ENCODE measurements around the gene TBCD.

Gene TBCD

GRCh38 chr17:82915010-82915756, 163.3 kb downstream of the TBCD start:
- Histone ChIP-seq H3K36me3 (ENCODE audit: insufficient read depth, low read length) (peaks cover 51% of the 10 kb centered on the region), H3K27me3 (ENCODE audit: insufficient read depth, low read length) (no peaks in the 10 kb centered on the region), H3K9me3 (ENCODE audit: insufficient read depth, low read depth, low read length) (no peaks in the 10 kb centered on the region), H3K27ac (ENCODE audit: low read depth, low read length) (no peak overlapping the region), H3K4me3 (ENCODE audit: low read length) (no peak overlapping the region), H3K4me1 (ENCODE audit: insufficient read depth, low read length) (no peaks in the 10 kb centered on the region), H3K9ac (ENCODE audit: low read depth, low read length) (no peak overlapping the region)
- 94% methylated on average over 32 of the region's 32 CpGs for WGBS

GRCh38 chr17:82915757-82916027, 163.8 kb downstream of the TBCD start:
- no peak overlapping the region for H3K9ac ChIP-seq (ENCODE audit: low read depth, low read length)

GRCh38 chr17:82917699-82918345, 166.0 kb downstream of the TBCD start:
- Histone ChIP-seq H3K36me3 (ENCODE audit: insufficient read depth, low read length) (peaks cover 48% of the 10 kb centered on the region), H3K4me1 (ENCODE audit: insufficient read depth, low read length) (no peaks in the 10 kb centered on the region), H3K27me3 (ENCODE audit: insufficient read depth, low read length) (no peaks in the 10 kb centered on the region), H3K9ac (ENCODE audit: low read depth, low read length) (no peak overlapping the region), H3K4me3 (ENCODE audit: low read length) (no peak overlapping the region), H3K9me3 (ENCODE audit: insufficient read depth, low read depth, low read length) (no peaks in the 10 kb centered on the region), H3K27ac (ENCODE audit: low read depth, low read length) (no peak overlapping the region)
- whole genome bisulfite sequencing: 89% methylated on average over 19 of the region's 19 CpGs

More at GRCh38 chr17:82915757-82916027, 163.8 kb downstream of the TBCD start:
- 94% methylated on average over 11 of the region's 11 CpGs for WGBS
- Histone ChIP-seq H3K27ac (ENCODE audit: low read depth, low read length) (no peak overlapping the region), H3K36me3 (ENCODE audit: insufficient read depth, low read length) (peaks cover 51% of the 10 kb centered on the region), H3K9me3 (ENCODE audit: insufficient read depth, low read depth, low read length) (no peaks in the 10 kb centered on the region), H3K4me1 (ENCODE audit: insufficient read depth, low read length) (no peaks in the 10 kb centered on the region), H3K4me3 (ENCODE audit: low read length) (no peak overlapping the region), H3K27me3 (ENCODE audit: insufficient read depth, low read length) (no peaks in the 10 kb centered on the region)

GRCh38 chr17:82918508-82918907, 166.6 kb downstream of the TBCD start:
- H3K9me3 ChIP-seq (ENCODE audit: insufficient read depth, low read depth, low read length): no peaks in the 10 kb centered on the region
- no peak overlapping the region for H3K9ac ChIP-seq (ENCODE audit: low read depth, low read length)
- no peaks in the 10 kb centered on the region for H3K27me3 ChIP-seq (ENCODE audit: insufficient read depth, low read length)
- WGBS: 97% methylated on average over 19 of the region's 19 CpGs
- no peak overlapping the region for H3K4me3 ChIP-seq (ENCODE audit: low read length)
- H3K27ac ChIP-seq (ENCODE audit: low read depth, low read length): no peak overlapping the region
- no peaks in the 10 kb centered on the region for H3K4me1 ChIP-seq (ENCODE audit: insufficient read depth, low read length)
- H3K36me3 ChIP-seq (ENCODE audit: insufficient read depth, low read length): peaks cover 47% of the 10 kb centered on the region

GRCh38 chr17:82920150-82920549, 168.3 kb downstream of the TBCD start:
- no peak overlapping the region for H3K9ac ChIP-seq (ENCODE audit: low read depth, low read length)
- 94% methylated on average over 15 of the region's 15 CpGs for WGBS
- H3K36me3 ChIP-seq (ENCODE audit: insufficient read depth, low read length): peaks cover 62% of the 10 kb centered on the region
- no peaks in the 10 kb centered on the region for H3K4me1 ChIP-seq (ENCODE audit: insufficient read depth, low read length)
- H3K4me3 ChIP-seq (ENCODE audit: low read length): no peak overlapping the region
- H3K27ac ChIP-seq (ENCODE audit: low read depth, low read length): no peak overlapping the region
- no peaks in the 10 kb centered on the region for H3K27me3 ChIP-seq (ENCODE audit: insufficient read depth, low read length)
- no peaks in the 10 kb centered on the region for H3K9me3 ChIP-seq (ENCODE audit: insufficient read depth, low read depth, low read length)

- peaks cover 62% of the 10 kb centered on the region for H3K36me3 ChIP-seq (ENCODE audit: insufficient read depth, low read length)
- no peak overlapping the region for H3K9ac ChIP-seq (ENCODE audit: low read depth, low read length)
- H3K27ac ChIP-seq (ENCODE audit: low read depth, low read length): no peak overlapping the region
- H3K9me3 ChIP-seq (ENCODE audit: insufficient read depth, low read depth, low read length): no peaks in the 10 kb centered on the region
- 91% methylated on average over 16 of the region's 16 CpGs for WGBS
- no peaks in the 10 kb centered on the region for H3K4me1 ChIP-seq (ENCODE audit: insufficient read depth, low read length)
- no peak overlapping the region for H3K4me3 ChIP-seq (ENCODE audit: low read length)
- H3K27me3 ChIP-seq (ENCODE audit: insufficient read depth, low read length): no peaks in the 10 kb centered on the region
Measured at GRCh38 chr17:82920715-82921114, 168.8 kb downstream of the TBCD start.

GRCh38 chr17:82921426-82921825, 169.6 kb downstream of the TBCD start:
- WGBS: 99% methylated on average over 13 of the region's 13 CpGs
- no peaks in the 10 kb centered on the region for H3K4me1 ChIP-seq (ENCODE audit: insufficient read depth, low read length)

GRCh38 chr17:82922646-82923045, 170.8 kb downstream of the TBCD start:
- WGBS: 96% methylated on average over 19 of the region's 19 CpGs
- Histone ChIP-seq H3K36me3 (ENCODE audit: insufficient read depth, low read length) (peaks cover 76% of the 10 kb centered on the region), H3K4me1 (ENCODE audit: insufficient read depth, low read length) (no peaks in the 10 kb centered on the region), H3K9ac (ENCODE audit: low read depth, low read length) (no peak overlapping the region), H3K4me3 (ENCODE audit: low read length) (no peak overlapping the region), H3K9me3 (ENCODE audit: insufficient read depth, low read depth, low read length) (no peaks in the 10 kb centered on the region), H3K27me3 (ENCODE audit: insufficient read depth, low read length) (no peaks in the 10 kb centered on the region), H3K27ac (ENCODE audit: low read depth, low read length) (no peak overlapping the region)

More at GRCh38 chr17:82921426-82921825, 169.6 kb downstream of the TBCD start:
- no peaks in the 10 kb centered on the region for H3K27me3 ChIP-seq (ENCODE audit: insufficient read depth, low read length)
- H3K9me3 ChIP-seq (ENCODE audit: insufficient read depth, low read depth, low read length): no peaks in the 10 kb centered on the region
- peaks cover 64% of the 10 kb centered on the region for H3K36me3 ChIP-seq (ENCODE audit: insufficient read depth, low read length)
- H3K27ac ChIP-seq (ENCODE audit: low read depth, low read length): no peak overlapping the region
- no peak overlapping the region for H3K9ac ChIP-seq (ENCODE audit: low read depth, low read length)
- H3K4me3 ChIP-seq (ENCODE audit: low read length): no peak overlapping the region

GRCh38 chr17:82923366-82924113, 171.7 kb downstream of the TBCD start:
- no peaks in the 10 kb centered on the region for H3K27me3 ChIP-seq (ENCODE audit: insufficient read depth, low read length)
- no peaks in the 10 kb centered on the region for H3K9me3 ChIP-seq (ENCODE audit: insufficient read depth, low read depth, low read length)
- H3K27ac ChIP-seq (ENCODE audit: low read depth, low read length): no peak overlapping the region
- H3K4me1 ChIP-seq (ENCODE audit: insufficient read depth, low read length): no peaks in the 10 kb centered on the region
- H3K36me3 ChIP-seq (ENCODE audit: insufficient read depth, low read length): peaks cover 80% of the 10 kb centered on the region
- H3K4me3 ChIP-seq (ENCODE audit: low read length): no peak overlapping the region
- 96% methylated on average over 25 of the region's 25 CpGs for WGBS
- no peak overlapping the region for H3K9ac ChIP-seq (ENCODE audit: low read depth, low read length)

GRCh38 chr17:82924214-82924613, 172.3 kb downstream of the TBCD start:
- H3K36me3 ChIP-seq (ENCODE audit: insufficient read depth, low read length): peaks cover 83% of the 10 kb centered on the region
- WGBS: 96% methylated on average over 12 of the region's 13 CpGs

GRCh38 chr17:82924812-82925211, 172.9 kb downstream of the TBCD start:
- Histone ChIP-seq H3K4me1 (ENCODE audit: insufficient read depth, low read length) (no peaks in the 10 kb centered on the region), H3K27ac (ENCODE audit: low read depth, low read length) (no peak overlapping the region), H3K9ac (ENCODE audit: low read depth, low read length) (no peak overlapping the region), H3K4me3 (ENCODE audit: low read length) (no peak overlapping the region), H3K27me3 (ENCODE audit: insufficient read depth, low read length) (no peaks in the 10 kb centered on the region), H3K36me3 (ENCODE audit: insufficient read depth, low read length) (peaks cover 83% of the 10 kb centered on the region), H3K9me3 (ENCODE audit: insufficient read depth, low read depth, low read length) (no peaks in the 10 kb centered on the region)
- WGBS: 95% methylated on average over 19 of the region's 19 CpGs

More at GRCh38 chr17:82924214-82924613, 172.3 kb downstream of the TBCD start:
- no peak overlapping the region for H3K4me3 ChIP-seq (ENCODE audit: low read length)
- no peaks in the 10 kb centered on the region for H3K27me3 ChIP-seq (ENCODE audit: insufficient read depth, low read length)
- H3K9ac ChIP-seq (ENCODE audit: low read depth, low read length): no peak overlapping the region
- no peaks in the 10 kb centered on the region for H3K9me3 ChIP-seq (ENCODE audit: insufficient read depth, low read depth, low read length)
- no peaks in the 10 kb centered on the region for H3K4me1 ChIP-seq (ENCODE audit: insufficient read depth, low read length)
- no peak overlapping the region for H3K27ac ChIP-seq (ENCODE audit: low read depth, low read length)

Data from HUES64 (cell line).